HepG2 (cell line): ENCODE data around the gene TRIM66. TPM values are rescaled to one million over a fixed set of nuclear protein-coding genes. Genes with fewer than 3 reads are reported as not detected.
A peak's percentile ranks its signal among the peaks of the same experiment; 100 is the strongest.

Experiments used
- BCL6 ChIP-seq: IDR thresholded peaks from 2 replicates; pipeline ENCODE4 v1.6.1; 2016; ENCODE audit warnings: missing genetic modification reagents, missing compliant biosample characterization
- CTCF ChIP-seq: sonication (generic); formaldehyde crosslinking; IDR thresholded peaks from 2 replicates; pipeline ENCODE4 v1.5.0; 2020; ENCODE audit warnings: mild to moderate bottlenecking, missing genetic modification reagents, moderate library complexity
- GPN1 ChIP-seq: sonication (generic); formaldehyde crosslinking; IDR thresholded peaks from 2 replicates; pipeline ENCODE4 v1.5.1; 2020; ENCODE audit warnings: missing genetic modification reagents, borderline replicate concordance
- HDAC6 ChIP-seq: fragments of 200-600 bp; sonication (generic); IDR thresholded peaks from 2 replicates; pipeline ENCODE4 v1.7.0; 2017; ENCODE audit warnings: mild to moderate bottlenecking, antibody characterized with exemption, low read length, low read depth
- MZF1 ChIP-seq: sonication (generic); formaldehyde crosslinking; IDR thresholded peaks from 2 replicates; pipeline ENCODE4 v1.8.1; 2023; ENCODE audit warnings: mild to moderate bottlenecking, missing genetic modification reagents, borderline replicate concordance
- NR2F6 ChIP-seq, 2 experiments: IDR thresholded peaks; 2 replicates each; pipeline ENCODE4 v1.6.1; 2016; ENCODE audit warnings: antibody characterized with exemption in 1 of 2, mild to moderate bottlenecking in 1 of 2
- POGZ ChIP-seq: sonication (generic); formaldehyde crosslinking; IDR thresholded peaks from 2 replicates; pipeline ENCODE4 v1.4.0; 2020; ENCODE audit warnings: mild to moderate bottlenecking, missing genetic modification reagents
- SOX13 ChIP-seq, 3 experiments: fragments of 450-650 bp in 1 of 3; sonication (generic) in 1 of 3; formaldehyde crosslinking in 1 of 3; IDR thresholded peaks in 2 of 3; conservative IDR thresholded peaks in 1 of 3; 2 replicates each; pipeline versions ENCODE4 v1.5.0 to v1.6.1; 2016 to 2020; ENCODE audit warnings: antibody characterized with exemption in 1 of 3, mild to moderate bottlenecking in 1 of 3, missing compliant biosample characterization in 1 of 3, missing genetic modification reagents in 1 of 3, moderate library complexity in 1 of 3
- STAG1 ChIP-seq: sonication (generic); formaldehyde crosslinking; IDR thresholded peaks from 2 replicates; pipeline ENCODE4 v1.4.0; 2020; ENCODE audit warnings: missing genetic modification reagents
- ZBTB20 ChIP-seq: sonication (generic); formaldehyde crosslinking; IDR thresholded peaks from 2 replicates; pipeline ENCODE4 v1.8.1; 2023; ENCODE audit warnings: missing genetic modification reagents, low read depth, mild to moderate bottlenecking, borderline replicate concordance
- ZHX2 ChIP-seq, 2 experiments: sonication (generic) in 1 of 2; formaldehyde crosslinking in 1 of 2; IDR thresholded peaks; 2 replicates each; pipeline versions ENCODE4 v1.6.1 to v1.9.0; 2014 to 2022; ENCODE audit warnings: antibody characterized with exemption in 1 of 2, borderline replicate concordance in 1 of 2, inconsistent platforms in 1 of 2, low read depth in 1 of 2, missing genetic modification reagents in 1 of 2
- ZNF292 ChIP-seq: sonication (generic); formaldehyde crosslinking; IDR thresholded peaks from 2 replicates; pipeline ENCODE4 v1.8.1; 2022; ENCODE audit warnings: mild to moderate bottlenecking, low read depth, missing genetic modification reagents, borderline replicate concordance
- polyA plus RNA-seq, 8 experiments: library from polyadenylated mRNA; depleted of rRNA in 3 of 8; stranded (reverse) in 7 of 8; unstranded in 1 of 8; fragments of >200 nt; fragmentation: Illumina TruSeq in 4 of 8; extraction: Trizol in 4 of 8; gene quantifications; 2 replicates each; pipeline versions ENCODE4 v1.2.1 to v1.2.3, GENCODE V29; 2011 to 2016; ENCODE audit warnings: low read depth in 4 of 8, missing spikeins in 1 of 8, mixed read lengths in 1 of 8; ENCODE audit not compliant: insufficient read depth in 1 of 8
- total RNA-seq, 5 experiments: library from RNA; depleted of rRNA; stranded (reverse); fragments of >200 nt; fragmentation: Illumina TruSeq; extraction: Trizol; gene quantifications; 2 replicates each; pipeline ENCODE4 v1.2.3, GENCODE V29; 2016; ENCODE audit warnings: low read depth in 1 of 5
- TF ChIP-seq, protein P1 (sequence below): fragments of 450-650 bp; IDR thresholded peaks from 2 replicates; pipeline ENCODE4 v1.6.1; 2017; ENCODE audit warnings: mild to moderate bottlenecking
- TF ChIP-seq, protein P2 (sequence below): sonication (generic); formaldehyde crosslinking; IDR thresholded peaks from 2 replicates; pipeline ENCODE4 v1.4.0; 2020; ENCODE audit warnings: missing genetic modification reagents, mild to moderate bottlenecking, borderline replicate concordance

Gene TRIM66
- total and polyA plus RNA-seq, 2 of the 13 experiments (the other 11 are each of a cell fraction or from before 2014, with no cell fraction given): 4.9 to 6.1 TPM

- TF ChIP-seq CTCF (no peak), STAG1 (CRISPR knock-in tag) (peak; percentile 33; the same call in 1 of the 2 replicates), ZNF292 (CRISPR knock-in tag) (0 out of 2 replicates have a peak, but pooled peaks have one; percentile 34), SOX13 (IDR thresholded peaks at IDR 0.05) (0 out of 2 replicates have a peak, but pooled peaks have one; percentile 55), SOX13 (CRISPR knock-in tag; conservative IDR thresholded peaks at IDR 0.05 in 1 of 2, IDR thresholded peaks at IDR 0.05 in 1 of 2) (peak in 1 of 2 experiments; percentile 92; a peak in 2 of 4 replicates), ZHX2 (IDR thresholded peaks at IDR 0.05; ENCODE audit: low read depth) (no peak), ZHX2 (CRISPR knock-in tag; IDR thresholded peaks at IDR 0.05; ENCODE audit: borderline replicate concordance) (no peak), HDAC6 (no peak), BCL6 (CRISPR knock-in tag) (peak; percentile 35; the same call in 1 of the 2 replicates), GPN1 (CRISPR knock-in tag) (no peak), ZBTB20 (CRISPR knock-in tag) (0 out of 2 replicates have a peak, but pooled peaks have one; percentile 41), MZF1 (CRISPR knock-in tag) (no peak), NR2F6 (IDR thresholded peaks at IDR 0.05) (peak; percentile 52), NR2F6 (CRISPR knock-in tag; IDR thresholded peaks at IDR 0.05) (peak; percentile 82), POGZ (no peak)
- TF ChIP-seq, protein P1, sequence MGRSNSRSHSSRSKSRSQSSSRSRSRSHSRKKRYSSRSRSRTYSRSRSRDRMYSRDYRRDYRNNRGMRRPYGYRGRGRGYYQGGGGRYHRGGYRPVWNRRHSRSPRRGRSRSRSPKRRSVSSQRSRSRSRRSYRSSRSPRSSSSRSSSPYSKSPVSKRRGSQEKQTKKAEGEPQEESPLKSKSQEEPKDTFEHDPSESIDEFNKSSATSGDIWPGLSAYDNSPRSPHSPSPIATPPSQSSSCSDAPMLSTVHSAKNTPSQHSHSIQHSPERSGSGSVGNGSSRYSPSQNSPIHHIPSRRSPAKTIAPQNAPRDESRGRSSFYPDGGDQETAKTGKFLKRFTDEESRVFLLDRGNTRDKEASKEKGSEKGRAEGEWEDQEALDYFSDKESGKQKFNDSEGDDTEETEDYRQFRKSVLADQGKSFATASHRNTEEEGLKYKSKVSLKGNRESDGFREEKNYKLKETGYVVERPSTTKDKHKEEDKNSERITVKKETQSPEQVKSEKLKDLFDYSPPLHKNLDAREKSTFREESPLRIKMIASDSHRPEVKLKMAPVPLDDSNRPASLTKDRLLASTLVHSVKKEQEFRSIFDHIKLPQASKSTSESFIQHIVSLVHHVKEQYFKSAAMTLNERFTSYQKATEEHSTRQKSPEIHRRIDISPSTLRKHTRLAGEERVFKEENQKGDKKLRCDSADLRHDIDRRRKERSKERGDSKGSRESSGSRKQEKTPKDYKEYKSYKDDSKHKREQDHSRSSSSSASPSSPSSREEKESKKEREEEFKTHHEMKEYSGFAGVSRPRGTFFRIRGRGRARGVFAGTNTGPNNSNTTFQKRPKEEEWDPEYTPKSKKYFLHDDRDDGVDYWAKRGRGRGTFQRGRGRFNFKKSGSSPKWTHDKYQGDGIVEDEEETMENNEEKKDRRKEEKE: no peak
- TF ChIP-seq, protein P2, sequence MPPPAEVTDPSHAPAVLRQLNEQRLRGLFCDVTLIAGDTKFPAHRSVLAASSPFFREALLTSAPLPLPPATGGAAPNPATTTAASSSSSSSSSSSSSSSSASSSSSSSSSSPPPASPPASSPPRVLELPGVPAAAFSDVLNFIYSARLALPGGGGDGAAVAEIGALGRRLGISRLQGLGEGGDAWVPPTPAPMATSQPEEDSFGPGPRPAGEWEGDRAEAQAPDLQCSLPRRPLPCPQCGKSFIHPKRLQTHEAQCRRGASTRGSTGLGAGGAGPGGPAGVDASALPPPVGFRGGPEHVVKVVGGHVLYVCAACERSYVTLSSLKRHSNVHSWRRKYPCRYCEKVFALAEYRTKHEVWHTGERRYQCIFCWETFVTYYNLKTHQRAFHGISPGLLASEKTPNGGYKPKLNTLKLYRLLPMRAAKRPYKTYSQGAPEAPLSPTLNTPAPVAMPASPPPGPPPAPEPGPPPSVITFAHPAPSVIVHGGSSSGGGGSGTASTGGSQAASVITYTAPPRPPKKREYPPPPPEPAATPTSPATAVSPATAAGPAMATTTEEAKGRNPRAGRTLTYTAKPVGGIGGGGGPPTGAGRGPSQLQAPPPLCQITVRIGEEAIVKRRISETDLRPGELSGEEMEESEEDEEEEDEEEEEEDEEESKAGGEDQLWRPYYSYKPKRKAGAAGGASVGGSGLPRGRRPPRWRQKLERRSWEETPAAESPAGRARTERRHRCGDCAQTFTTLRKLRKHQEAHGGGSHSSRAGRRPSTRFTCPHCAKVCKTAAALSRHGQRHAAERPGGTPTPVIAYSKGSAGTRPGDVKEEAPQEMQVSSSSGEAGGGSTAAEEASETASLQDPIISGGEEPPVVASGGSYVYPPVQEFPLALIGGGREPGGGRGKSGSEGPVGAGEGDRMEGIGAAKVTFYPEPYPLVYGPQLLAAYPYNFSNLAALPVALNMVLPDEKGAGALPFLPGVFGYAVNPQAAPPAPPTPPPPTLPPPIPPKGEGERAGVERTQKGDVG (CRISPR knock-in tag): no peak
Measured at GRCh38 chr11:8699903-8700302, 17.4 kb upstream of the TRIM66 start (continued).
